ENCODE measurements around the gene NDUFA3. TPM values are rescaled to one million over a fixed set of nuclear protein-coding genes. Genes with fewer than 3 reads are reported as not detected.

The NDUFA3 gene
- total RNA-seq, 4 donors from 2014 or later = 4.7 to 65.8 (median 5.5) TPM; not detected in 1

DNA sequence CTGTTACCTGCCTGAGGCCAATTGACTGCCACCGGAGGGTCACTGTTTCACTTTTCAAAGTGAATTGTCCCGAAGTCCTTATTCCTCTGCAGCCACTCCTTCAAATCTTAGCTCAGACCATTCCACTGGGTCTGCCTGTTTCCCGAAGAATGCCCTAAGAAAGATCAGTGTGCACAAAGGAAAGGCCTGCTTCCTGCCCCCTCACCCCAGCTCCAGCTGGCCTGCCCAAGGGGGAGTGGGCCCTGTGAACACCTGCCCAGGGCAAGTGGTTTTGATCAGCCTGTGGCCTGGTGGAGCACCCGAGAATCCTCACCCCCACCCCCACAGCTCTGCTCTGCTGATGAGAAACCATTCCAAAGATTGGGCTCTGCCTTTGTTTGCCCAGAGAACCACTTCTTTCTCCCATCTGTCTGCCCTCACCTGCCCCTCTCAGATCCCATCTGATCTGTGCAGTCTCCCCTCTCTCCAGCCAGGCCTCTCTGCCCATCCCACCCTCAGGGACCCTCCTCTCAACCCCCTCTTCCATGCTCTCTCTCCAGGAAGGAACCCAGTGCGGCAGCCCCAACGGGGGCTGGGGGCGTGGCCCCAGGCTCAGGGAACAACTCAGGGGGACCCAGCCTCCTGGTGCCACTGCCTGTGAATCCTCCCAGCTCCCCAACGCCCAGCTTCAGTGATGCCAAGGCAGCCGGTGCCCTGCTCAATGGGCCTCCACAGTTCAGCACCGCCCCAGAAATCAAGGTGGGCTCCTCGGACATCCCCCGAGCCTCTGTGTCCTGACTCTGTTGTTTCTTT is 46.6 kb downstream of the NDUFA3 start:
- H3K36me3 ChIP-seq = no peaks in the 10 kb centered on the region
- TF ChIP-seq POLR2A (IDR thresholded peaks at IDR 0.05) = no peak
- TF ChIP-seq, protein P1, sequence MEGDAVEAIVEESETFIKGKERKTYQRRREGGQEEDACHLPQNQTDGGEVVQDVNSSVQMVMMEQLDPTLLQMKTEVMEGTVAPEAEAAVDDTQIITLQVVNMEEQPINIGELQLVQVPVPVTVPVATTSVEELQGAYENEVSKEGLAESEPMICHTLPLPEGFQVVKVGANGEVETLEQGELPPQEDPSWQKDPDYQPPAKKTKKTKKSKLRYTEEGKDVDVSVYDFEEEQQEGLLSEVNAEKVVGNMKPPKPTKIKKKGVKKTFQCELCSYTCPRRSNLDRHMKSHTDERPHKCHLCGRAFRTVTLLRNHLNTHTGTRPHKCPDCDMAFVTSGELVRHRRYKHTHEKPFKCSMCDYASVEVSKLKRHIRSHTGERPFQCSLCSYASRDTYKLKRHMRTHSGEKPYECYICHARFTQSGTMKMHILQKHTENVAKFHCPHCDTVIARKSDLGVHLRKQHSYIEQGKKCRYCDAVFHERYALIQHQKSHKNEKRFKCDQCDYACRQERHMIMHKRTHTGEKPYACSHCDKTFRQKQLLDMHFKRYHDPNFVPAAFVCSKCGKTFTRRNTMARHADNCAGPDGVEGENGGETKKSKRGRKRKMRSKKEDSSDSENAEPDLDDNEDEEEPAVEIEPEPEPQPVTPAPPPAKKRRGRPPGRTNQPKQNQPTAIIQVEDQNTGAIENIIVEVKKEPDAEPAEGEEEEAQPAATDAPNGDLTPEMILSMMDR (IDR thresholded peaks at IDR 0.05) = no peak
- no peak for DNase-seq
- intact Hi-C loops (cut with DNase I; ENCODE audit: low total_unique reads) = no loop called here
- H3K27me3 ChIP-seq = no peaks in the 10 kb centered on the region
- H3K9me3 ChIP-seq = no peaks in the 10 kb centered on the region
- no peak overlapping the region for H3K4me3 ChIP-seq
- H3K4me1 ChIP-seq = no peaks in the 10 kb centered on the region
- no peak overlapping the region for H3K27ac ChIP-seq

DNA sequence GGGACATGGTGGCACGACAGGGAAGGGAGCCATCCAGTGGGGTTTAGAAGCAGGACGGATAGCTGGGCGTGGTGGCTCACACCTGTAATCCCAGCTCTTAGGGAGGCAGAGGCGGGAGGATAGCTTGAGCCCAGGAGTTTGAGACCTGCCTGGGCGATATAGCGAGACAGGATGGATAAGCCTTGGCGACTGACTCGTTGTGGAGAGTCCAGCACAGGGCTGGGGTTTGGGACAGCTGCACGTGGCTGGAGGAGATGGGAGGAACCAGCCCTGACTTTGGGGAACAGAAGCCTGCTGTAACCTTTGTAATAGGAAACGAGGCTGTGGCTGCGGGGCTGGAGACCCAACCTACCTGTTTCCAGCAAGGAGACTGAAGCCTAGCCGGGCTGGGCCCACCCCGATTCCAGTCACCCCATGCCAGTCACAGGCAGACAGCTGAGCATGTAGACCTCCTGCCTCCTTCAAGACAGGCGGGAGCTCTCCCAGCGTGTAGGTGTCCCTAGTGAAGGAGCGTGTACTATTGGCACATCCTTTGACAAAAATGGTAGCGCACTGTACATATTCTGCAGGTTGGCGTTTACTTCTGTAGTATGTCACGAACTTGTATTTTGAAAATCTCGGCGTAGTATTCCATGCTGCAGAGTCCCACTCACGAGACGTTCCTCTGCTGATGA is 48.8 kb downstream of the NDUFA3 start:
- no peaks in the 10 kb centered on the region for H3K4me1 ChIP-seq
- no peak overlapping the region for H3K4me3 ChIP-seq
- DNase-seq = no peak
- H3K27ac ChIP-seq = no peak overlapping the region
- no peak for TF ChIP-seq POLR2A (IDR thresholded peaks at IDR 0.05)
- TF ChIP-seq, protein P1 (IDR thresholded peaks at IDR 0.05) = no peak
- no peaks in the 10 kb centered on the region for H3K27me3 ChIP-seq
- intact Hi-C loops (cut with DNase I; ENCODE audit: low total_unique reads) = no loop called here
- no peaks in the 10 kb centered on the region for H3K9me3 ChIP-seq
- no peaks in the 10 kb centered on the region for H3K36me3 ChIP-seq

DNA sequence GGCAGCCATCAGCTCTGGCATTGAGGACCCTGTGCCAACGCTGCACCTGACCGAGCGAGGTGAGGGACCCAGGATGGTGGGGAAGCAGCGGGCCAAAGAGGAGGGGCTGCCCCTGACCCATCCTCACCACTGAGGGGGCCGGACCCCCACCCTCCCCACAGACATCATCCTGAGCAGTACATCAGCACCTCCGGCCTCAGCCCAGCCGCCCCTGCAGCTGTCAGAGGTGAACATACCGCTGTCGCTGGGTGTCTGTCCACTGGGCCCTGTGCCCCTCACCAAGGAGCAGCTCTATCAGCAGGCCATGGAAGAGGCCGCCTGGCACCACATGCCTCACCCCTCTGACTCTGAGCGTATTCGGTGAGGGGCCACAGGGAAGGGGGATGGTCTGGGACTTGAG is 49.6 kb downstream of the NDUFA3 start:
- H3K27ac ChIP-seq = no peak overlapping the region
- no peak for DNase-seq
- H3K4me1 ChIP-seq = no peaks in the 10 kb centered on the region
- H3K36me3 ChIP-seq = no peaks in the 10 kb centered on the region
- intact Hi-C loops (cut with DNase I; ENCODE audit: low total_unique reads) = no loop called here
- no peak overlapping the region for H3K4me3 ChIP-seq
- H3K27me3 ChIP-seq = no peaks in the 10 kb centered on the region
- TF ChIP-seq, protein P1 (IDR thresholded peaks at IDR 0.05) = no peak
- no peaks in the 10 kb centered on the region for H3K9me3 ChIP-seq

DNA sequence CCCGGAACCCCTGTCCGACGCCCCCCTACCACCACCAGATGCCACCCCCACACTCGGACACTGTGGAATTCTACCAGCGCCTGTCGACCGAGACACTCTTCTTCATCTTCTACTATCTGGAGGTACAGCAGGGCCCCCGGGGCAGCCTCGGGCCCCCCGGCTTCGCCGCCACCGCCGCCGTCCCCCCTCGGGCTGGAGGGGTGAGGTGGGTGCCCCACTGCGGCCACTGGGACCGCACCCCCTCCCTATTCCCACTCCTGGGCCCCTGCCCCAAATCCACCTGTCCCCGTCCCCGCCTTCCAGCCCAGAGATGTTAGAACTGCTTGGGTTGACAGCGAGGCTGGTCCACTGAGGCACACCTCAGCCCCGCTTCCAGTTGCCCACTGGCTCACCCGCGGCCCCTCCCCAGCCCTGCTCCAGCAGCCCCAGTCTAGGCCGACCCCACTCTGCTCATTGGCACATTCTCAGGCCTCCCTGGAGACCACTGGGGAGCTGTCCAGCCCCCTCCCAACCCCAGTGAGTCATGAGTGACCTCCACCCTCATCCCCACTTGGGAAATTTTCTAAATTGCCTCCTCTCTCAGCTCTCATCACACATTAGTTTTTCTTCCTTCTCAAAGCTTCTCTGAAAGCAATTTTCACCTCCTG is 50.3 kb downstream of the NDUFA3 start:
- Histone ChIP-seq H3K27ac (peak overlapping the region in 1 of 2 donors; percentile 7), H3K36me3 (no peaks in the 10 kb centered on the region), H3K27me3 (no peaks in the 10 kb centered on the region), H3K4me3 (no peak overlapping the region), H3K9me3 (no peaks in the 10 kb centered on the region), H3K4me1 (no peaks in the 10 kb centered on the region)
- no peak for TF ChIP-seq POLR2A (IDR thresholded peaks at IDR 0.05)
- TF ChIP-seq, protein P1 (IDR thresholded peaks at IDR 0.05) = no peak
- intact Hi-C loops (cut with DNase I; ENCODE audit: low total_unique reads) = no loop called here
- DNase-seq = no peak

All from uterus (tissue), 4 donors.